Measurements from ENCODE around the gene INTS7.

INTS7 gene

DNA sequence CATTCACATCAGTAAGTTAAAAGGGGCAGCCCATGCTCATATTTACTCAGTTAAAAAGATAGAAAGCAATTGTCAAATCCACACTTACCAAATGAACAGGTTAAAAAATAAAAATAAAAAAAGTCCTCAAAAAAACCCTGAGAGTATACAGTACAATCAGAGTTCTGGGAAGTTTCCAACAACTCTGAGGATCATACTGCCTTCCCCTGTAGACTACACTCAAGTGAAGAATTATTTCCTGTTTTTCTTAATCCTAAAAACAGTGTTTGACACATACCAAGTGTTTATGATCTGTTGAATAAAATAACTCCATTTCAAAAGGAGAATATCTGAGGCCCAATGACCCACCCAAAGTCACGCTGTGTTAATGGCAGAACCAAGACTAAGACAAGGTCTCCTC is 61.8 kb downstream of the INTS7 start:
- TF ChIP-seq SIN3A (IDR thresholded peaks at IDR 0.05; ENCODE audit: borderline replicate concordance, insufficient read depth, low read length) (no peak), FOXP2 (optimal IDR thresholded peaks at IDR 0.05; ENCODE audit: borderline replicate concordance, extremely low read depth, extremely low read length, insufficient read depth) (no peak), TAF1 (IDR thresholded peaks at IDR 0.05; ENCODE audit: borderline replicate concordance, insufficient read depth, low read length) (no peak), POLR2AphosphoS5 (IDR thresholded peaks at IDR 0.05; ENCODE audit: low read depth, low read length) (no peak)
- TF ChIP-seq, protein P1, sequence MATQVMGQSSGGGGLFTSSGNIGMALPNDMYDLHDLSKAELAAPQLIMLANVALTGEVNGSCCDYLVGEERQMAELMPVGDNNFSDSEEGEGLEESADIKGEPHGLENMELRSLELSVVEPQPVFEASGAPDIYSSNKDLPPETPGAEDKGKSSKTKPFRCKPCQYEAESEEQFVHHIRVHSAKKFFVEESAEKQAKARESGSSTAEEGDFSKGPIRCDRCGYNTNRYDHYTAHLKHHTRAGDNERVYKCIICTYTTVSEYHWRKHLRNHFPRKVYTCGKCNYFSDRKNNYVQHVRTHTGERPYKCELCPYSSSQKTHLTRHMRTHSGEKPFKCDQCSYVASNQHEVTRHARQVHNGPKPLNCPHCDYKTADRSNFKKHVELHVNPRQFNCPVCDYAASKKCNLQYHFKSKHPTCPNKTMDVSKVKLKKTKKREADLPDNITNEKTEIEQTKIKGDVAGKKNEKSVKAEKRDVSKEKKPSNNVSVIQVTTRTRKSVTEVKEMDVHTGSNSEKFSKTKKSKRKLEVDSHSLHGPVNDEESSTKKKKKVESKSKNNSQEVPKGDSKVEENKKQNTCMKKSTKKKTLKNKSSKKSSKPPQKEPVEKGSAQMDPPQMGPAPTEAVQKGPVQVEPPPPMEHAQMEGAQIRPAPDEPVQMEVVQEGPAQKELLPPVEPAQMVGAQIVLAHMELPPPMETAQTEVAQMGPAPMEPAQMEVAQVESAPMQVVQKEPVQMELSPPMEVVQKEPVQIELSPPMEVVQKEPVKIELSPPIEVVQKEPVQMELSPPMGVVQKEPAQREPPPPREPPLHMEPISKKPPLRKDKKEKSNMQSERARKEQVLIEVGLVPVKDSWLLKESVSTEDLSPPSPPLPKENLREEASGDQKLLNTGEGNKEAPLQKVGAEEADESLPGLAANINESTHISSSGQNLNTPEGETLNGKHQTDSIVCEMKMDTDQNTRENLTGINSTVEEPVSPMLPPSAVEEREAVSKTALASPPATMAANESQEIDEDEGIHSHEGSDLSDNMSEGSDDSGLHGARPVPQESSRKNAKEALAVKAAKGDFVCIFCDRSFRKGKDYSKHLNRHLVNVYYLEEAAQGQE (IDR thresholded peaks at IDR 0.05; ENCODE audit: insufficient read depth in 1 of 2, low read depth in 2 of 2, low read length in 2 of 2), result no peak

DNA sequence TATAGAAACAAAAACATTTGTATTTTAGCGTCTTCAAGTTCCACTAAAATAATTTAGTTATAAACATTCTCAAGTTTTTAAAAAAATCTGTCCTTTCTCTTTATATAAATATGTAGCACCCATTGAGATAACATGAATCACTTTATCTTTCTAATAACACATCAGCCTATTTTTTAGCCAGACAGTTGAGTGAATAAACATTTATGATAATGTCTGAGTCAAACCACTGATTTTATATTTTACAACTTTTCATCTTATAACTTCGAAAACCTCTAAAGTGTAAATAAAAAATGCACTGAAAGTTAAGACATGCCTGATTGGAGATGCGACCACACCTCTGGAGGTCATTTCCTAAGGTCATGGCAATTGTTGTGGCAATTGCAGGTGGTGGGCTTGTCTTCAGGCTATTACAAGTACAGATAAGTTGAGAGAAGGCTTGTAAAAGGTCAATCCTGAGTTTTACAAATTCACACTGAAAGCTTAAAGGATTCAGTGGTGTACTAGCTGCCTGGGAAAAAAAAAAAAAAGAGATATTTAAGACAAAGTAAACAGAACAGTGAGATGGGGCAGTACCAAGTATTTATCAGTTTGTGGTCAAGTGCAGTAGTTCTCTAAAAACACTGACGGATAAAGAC is 67.0 kb downstream of the INTS7 start:
- TF ChIP-seq SIN3A (IDR thresholded peaks at IDR 0.05; ENCODE audit: borderline replicate concordance, insufficient read depth, low read length) (no peak), POLR2AphosphoS5 (IDR thresholded peaks at IDR 0.05; ENCODE audit: low read depth, low read length) (no peak), FOXP2 (optimal IDR thresholded peaks at IDR 0.05; ENCODE audit: borderline replicate concordance, extremely low read depth, extremely low read length, insufficient read depth) (no peak), TAF1 (IDR thresholded peaks at IDR 0.05; ENCODE audit: borderline replicate concordance, insufficient read depth, low read length) (no peak)
- TF ChIP-seq, protein P1 (IDR thresholded peaks at IDR 0.05; ENCODE audit: insufficient read depth in 1 of 2, low read depth in 2 of 2, low read length in 2 of 2), result no peak

DNA sequence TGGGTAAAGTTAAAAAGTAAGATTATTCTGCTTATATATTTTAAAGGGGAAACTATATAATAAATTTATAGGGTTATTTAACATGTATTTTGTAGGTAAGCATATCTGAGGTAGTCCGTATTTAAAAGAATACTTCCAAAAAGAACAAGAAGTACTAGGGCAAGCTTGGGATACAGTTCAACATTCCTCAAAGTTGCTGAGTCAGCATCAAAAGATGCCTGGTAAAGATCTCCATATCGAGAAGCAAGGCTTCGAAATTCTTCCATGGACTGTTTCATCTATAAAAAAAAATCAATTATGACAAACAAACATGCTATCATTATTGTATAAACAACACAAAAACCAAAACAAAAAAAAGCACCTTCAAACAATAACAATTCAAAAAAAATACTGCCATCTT is 67.7 kb downstream of the INTS7 start:
- TF ChIP-seq, protein P1 (IDR thresholded peaks at IDR 0.05; ENCODE audit: insufficient read depth in 1 of 2, low read depth in 2 of 2, low read length in 2 of 2), result no peak
- TF ChIP-seq FOXP2 (optimal IDR thresholded peaks at IDR 0.05; ENCODE audit: borderline replicate concordance, extremely low read depth, extremely low read length, insufficient read depth) (no peak), SIN3A (IDR thresholded peaks at IDR 0.05; ENCODE audit: borderline replicate concordance, insufficient read depth, low read length) (no peak), POLR2AphosphoS5 (IDR thresholded peaks at IDR 0.05; ENCODE audit: low read depth, low read length) (no peak), TAF1 (IDR thresholded peaks at IDR 0.05; ENCODE audit: borderline replicate concordance, insufficient read depth, low read length) (no peak)

DNA sequence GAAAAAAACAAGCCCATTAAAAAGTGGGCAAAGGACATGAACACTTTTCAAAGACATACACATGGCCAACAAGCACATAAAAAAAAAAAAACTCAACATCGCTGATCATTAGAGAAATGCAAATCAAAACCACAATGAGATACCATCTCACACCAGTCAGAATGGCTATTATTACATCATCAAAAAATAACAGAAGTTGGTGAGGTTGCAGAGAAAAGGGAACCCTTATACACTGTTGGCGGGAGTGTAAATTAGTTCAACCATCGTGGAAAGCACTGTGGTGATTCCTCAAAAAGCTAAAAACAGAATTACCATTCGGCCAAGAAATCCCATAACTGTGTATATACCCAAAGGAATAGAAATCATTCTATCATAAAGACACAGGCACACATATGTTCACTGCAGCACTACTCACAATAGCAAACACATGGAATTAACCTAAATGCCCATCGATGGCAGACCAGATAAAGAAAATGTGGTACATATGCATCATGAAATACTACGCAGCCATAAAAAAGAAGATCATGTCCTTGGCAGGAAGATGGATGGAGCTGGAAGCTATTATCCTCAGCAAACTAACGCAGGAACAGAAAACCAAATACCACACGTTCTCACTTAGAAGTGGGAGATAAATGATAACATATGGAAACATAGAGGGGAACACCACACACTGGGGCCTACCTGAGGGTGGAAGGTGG is 70.1 kb downstream of the INTS7 start:
- no peak for TF ChIP-seq TAF1 (IDR thresholded peaks at IDR 0.05; ENCODE audit: borderline replicate concordance, insufficient read depth, low read length)
- no peak for TF ChIP-seq SIN3A (IDR thresholded peaks at IDR 0.05; ENCODE audit: borderline replicate concordance, insufficient read depth, low read length)
- TF ChIP-seq POLR2AphosphoS5 (IDR thresholded peaks at IDR 0.05; ENCODE audit: low read depth, low read length), result no peak
- TF ChIP-seq FOXP2 (optimal IDR thresholded peaks at IDR 0.05; ENCODE audit: borderline replicate concordance, extremely low read depth, extremely low read length, insufficient read depth), result no peak
- TF ChIP-seq, protein P1 (IDR thresholded peaks at IDR 0.05; ENCODE audit: insufficient read depth in 1 of 2, low read depth in 2 of 2, low read length in 2 of 2), result no peak
